Testis (tissue), 2 donors: ENCODE results near the gene IGSF11.

ENCODE experiments used
- POLR2A ChIP-seq: fragments of 450-650 bp; IDR thresholded peaks from one replicate; pipeline ENCODE4 v1.6.1; 2017; ENCODE audit warnings: antibody characterized with exemption, mild to moderate bottlenecking, moderate library complexity
- TF ChIP-seq, protein P1 (sequence below), 3 experiments: fragments of 450-650 bp in 2 of 3; fragments of 200-600 bp in 1 of 3; sonication (generic) in 1 of 3; IDR thresholded peaks; one replicate each; pipeline ENCODE4 v1.5.1; 2016 to 2019; ENCODE audit warnings: antibody characterized with exemption in 3 of 3, mild to moderate bottlenecking in 2 of 3, moderate library complexity in 1 of 3

DNA sequence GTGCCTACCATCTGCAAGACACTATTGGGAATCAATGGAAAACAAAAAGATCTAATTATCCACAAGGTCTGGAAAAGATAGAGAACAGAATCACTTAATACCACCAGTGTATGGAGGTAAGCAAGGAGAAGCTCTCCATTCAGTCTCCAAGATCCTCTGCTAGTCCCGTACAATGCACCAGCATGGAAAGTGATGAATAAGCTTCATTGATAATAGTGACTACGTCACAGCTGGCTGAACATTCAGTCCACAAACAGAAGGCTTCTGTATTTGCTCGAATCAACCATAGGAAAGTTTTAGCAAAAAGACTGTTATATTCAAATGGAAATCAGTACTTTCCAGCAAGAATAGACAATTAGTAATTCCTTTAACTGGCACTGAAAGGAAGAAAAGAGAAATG is 42.9 kb downstream of the IGSF11 start:
- TF ChIP-seq, protein P1, sequence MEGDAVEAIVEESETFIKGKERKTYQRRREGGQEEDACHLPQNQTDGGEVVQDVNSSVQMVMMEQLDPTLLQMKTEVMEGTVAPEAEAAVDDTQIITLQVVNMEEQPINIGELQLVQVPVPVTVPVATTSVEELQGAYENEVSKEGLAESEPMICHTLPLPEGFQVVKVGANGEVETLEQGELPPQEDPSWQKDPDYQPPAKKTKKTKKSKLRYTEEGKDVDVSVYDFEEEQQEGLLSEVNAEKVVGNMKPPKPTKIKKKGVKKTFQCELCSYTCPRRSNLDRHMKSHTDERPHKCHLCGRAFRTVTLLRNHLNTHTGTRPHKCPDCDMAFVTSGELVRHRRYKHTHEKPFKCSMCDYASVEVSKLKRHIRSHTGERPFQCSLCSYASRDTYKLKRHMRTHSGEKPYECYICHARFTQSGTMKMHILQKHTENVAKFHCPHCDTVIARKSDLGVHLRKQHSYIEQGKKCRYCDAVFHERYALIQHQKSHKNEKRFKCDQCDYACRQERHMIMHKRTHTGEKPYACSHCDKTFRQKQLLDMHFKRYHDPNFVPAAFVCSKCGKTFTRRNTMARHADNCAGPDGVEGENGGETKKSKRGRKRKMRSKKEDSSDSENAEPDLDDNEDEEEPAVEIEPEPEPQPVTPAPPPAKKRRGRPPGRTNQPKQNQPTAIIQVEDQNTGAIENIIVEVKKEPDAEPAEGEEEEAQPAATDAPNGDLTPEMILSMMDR (IDR thresholded peaks at IDR 0.05) = no peak
- TF ChIP-seq POLR2A = no peak
